ENCODE data around the gene DPF3. TPM values are rescaled to one million over a fixed set of nuclear protein-coding genes. Genes with fewer than 3 reads are reported as not detected.
A peak's percentile ranks its signal among the peaks of the same experiment; 100 is the strongest.

DPF3 gene
- total RNA-seq, 1 donor from 2014 or later = 1.3 TPM

DNA sequence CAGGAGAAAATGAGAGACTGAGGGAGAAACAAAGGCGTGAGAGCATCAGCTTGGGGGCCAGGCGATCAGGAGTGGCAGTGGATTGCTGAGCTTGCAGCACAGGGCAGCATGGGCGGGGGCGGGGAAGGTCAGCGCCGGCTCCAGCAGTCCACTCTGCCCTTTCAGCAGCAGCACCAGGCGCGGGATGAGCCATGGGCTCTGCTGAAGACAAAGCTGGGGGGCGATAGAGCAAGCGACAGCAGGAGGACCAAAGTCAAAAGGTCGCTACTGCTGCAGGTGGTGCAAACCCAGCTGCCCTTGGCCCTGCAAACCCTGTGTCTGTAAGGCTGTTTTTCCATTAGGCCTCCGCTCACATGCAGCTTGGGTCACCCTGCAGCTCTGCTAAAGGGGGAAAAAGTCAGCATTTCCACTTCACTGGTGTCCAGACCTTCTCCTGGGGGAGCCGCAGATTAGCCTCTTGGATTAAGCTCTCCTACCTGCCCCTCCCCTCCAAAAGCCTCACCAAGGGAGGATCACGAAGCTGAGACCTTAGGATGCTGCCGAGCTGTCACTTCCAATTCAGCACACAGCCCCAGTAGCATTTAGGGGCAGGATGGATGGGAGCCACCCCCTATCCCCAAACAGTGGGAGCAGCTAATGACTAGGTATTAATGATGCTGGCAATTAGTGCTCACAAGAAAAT is 204.8 kb downstream of the DPF3 start:
- H3K27me3 Mint-ChIP-seq (ENCODE audit: low read depth) = no peaks in the 10 kb centered on the region
- DNase-seq (ENCODE audit: low read depth, low spot score) = no peak
- peak overlapping the region; percentile 91 for H3K27ac Mint-ChIP-seq (ENCODE audit: unreplicated experiment)
- no peaks in the 10 kb centered on the region for H3K9me3 Mint-ChIP-seq
- peaks cover 16% of the 10 kb centered on the region for H3K4me1 Mint-ChIP-seq
- no peak overlapping the region for H3K4me3 Mint-ChIP-seq
- TF ChIP-seq, protein P1, sequence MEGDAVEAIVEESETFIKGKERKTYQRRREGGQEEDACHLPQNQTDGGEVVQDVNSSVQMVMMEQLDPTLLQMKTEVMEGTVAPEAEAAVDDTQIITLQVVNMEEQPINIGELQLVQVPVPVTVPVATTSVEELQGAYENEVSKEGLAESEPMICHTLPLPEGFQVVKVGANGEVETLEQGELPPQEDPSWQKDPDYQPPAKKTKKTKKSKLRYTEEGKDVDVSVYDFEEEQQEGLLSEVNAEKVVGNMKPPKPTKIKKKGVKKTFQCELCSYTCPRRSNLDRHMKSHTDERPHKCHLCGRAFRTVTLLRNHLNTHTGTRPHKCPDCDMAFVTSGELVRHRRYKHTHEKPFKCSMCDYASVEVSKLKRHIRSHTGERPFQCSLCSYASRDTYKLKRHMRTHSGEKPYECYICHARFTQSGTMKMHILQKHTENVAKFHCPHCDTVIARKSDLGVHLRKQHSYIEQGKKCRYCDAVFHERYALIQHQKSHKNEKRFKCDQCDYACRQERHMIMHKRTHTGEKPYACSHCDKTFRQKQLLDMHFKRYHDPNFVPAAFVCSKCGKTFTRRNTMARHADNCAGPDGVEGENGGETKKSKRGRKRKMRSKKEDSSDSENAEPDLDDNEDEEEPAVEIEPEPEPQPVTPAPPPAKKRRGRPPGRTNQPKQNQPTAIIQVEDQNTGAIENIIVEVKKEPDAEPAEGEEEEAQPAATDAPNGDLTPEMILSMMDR (conservative IDR thresholded peaks at IDR 0.05) = no peak
- no peaks in the 10 kb centered on the region for H3K36me3 Mint-ChIP-seq (ENCODE audit: low read depth)

DNA sequence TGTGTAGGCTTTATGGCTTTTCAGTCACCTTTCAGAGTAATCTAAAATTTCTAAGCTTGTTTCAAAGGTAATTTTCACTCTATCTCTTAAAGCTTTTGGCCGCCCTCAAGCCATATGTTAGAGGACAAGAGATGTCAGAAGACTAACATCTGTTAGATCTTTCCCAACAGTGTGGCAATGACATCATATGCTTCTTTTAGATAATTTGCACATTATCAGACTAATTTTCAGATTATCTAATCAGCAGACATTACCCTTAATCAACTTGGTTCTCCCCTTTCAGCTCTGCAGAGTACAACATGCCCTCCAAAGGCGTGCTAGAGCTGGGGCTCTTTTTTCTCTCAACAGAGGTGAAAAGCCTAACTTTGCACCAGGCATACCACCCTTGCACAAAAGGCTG is 207.1 kb downstream of the DPF3 start:
- no peaks in the 10 kb centered on the region for H3K36me3 Mint-ChIP-seq (ENCODE audit: low read depth)
- no peaks in the 10 kb centered on the region for H3K27me3 Mint-ChIP-seq (ENCODE audit: low read depth)
- TF ChIP-seq, protein P1 (conservative IDR thresholded peaks at IDR 0.05) = no peak
- DNase-seq (ENCODE audit: low read depth, low spot score) = no peak
- H3K27ac Mint-ChIP-seq (ENCODE audit: unreplicated experiment) = no peak overlapping the region
- peaks cover 23% of the 10 kb centered on the region for H3K4me1 Mint-ChIP-seq
- no peaks in the 10 kb centered on the region for H3K9me3 Mint-ChIP-seq
- H3K4me3 Mint-ChIP-seq = no peak overlapping the region

DNA sequence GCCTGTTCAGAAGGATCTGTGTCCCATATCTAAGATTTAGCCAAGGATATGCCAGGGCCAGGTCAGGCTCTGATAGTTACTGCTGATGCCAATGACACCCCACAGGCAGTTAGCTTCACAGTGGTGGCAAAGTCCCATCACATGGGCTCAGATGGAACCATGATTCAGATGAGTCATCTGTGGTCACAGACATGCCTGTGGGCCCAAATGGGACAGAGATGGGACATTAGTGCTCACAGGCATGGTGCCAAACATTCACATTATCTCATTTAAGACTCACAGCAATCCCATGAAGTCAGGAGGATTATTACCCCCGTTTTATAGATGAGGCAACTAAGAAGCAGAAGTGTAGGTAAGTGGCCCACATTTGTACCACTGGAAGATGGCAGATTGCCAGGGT is 207.8 kb downstream of the DPF3 start:
- Mint-ChIP-seq H3K36me3 (ENCODE audit: low read depth) (no peaks in the 10 kb centered on the region), H3K9me3 (no peaks in the 10 kb centered on the region), H3K27ac (ENCODE audit: unreplicated experiment) (no peak overlapping the region), H3K27me3 (ENCODE audit: low read depth) (no peaks in the 10 kb centered on the region), H3K4me3 (no peak overlapping the region), H3K4me1 (peaks cover 25% of the 10 kb centered on the region)
- no peak for DNase-seq (ENCODE audit: low read depth, low spot score)
- TF ChIP-seq, protein P1 (conservative IDR thresholded peaks at IDR 0.05) = no peak

DNA sequence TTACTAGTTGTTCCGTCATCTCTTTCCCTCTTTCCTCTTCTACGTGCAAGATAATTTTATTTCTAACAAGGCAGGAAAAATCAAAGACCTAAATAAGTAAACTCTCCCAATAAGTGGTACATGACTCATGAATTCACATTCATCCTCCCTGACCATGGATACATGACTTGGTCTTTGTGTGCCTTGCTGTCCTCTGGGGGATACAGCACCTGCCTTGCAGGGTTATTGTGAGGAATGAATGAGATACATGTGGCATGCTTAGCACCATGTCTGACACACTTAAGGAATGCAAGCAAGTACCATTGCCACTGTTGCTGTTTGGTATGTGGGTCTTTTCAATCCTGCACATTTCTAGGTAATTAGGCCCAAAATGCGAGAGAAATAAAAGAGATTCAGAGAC is 208.4 kb downstream of the DPF3 start:
- no peaks in the 10 kb centered on the region for H3K36me3 Mint-ChIP-seq (ENCODE audit: low read depth)

DNA sequence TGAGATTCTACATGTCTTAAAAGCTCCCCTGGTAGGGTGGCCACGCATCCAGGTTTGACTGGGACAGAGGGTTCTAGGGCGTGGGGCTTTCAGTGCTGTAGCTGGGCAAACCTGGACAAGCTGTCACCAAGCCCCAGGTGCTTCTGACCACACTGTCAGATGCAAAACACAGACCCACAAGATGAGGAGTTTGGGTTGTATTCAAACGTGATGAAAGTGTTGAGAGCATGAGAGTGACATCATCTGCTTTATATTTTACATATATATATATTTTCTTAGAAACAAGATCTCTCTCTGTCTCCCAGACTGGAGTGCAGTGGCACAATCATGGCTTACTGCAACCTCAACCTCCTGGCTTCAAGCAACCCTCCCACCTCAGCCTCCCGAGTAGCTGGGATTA is 210.1 kb downstream of the DPF3 start:
- Mint-ChIP-seq H3K27ac (ENCODE audit: unreplicated experiment) (no peak overlapping the region), H3K4me3 (no peak overlapping the region), H3K27me3 (ENCODE audit: low read depth) (no peaks in the 10 kb centered on the region), H3K36me3 (ENCODE audit: low read depth) (no peaks in the 10 kb centered on the region), H3K4me1 (peaks cover 34% of the 10 kb centered on the region), H3K9me3 (no peaks in the 10 kb centered on the region)
- no peak for DNase-seq (ENCODE audit: low read depth, low spot score)
- TF ChIP-seq, protein P1 (conservative IDR thresholded peaks at IDR 0.05) = no peak

More for the DNA sequence above, 208.4 kb downstream of the DPF3 start:
- Mint-ChIP-seq H3K9me3 (no peaks in the 10 kb centered on the region), H3K4me3 (no peak overlapping the region), H3K27me3 (ENCODE audit: low read depth) (no peaks in the 10 kb centered on the region), H3K4me1 (peaks cover 27% of the 10 kb centered on the region), H3K27ac (ENCODE audit: unreplicated experiment) (no peak overlapping the region)
- DNase-seq (ENCODE audit: low read depth, low spot score) = no peak
- TF ChIP-seq, protein P1 (conservative IDR thresholded peaks at IDR 0.05) = no peak
